ENCODE data around the gene OAS2. TPM values are rescaled to one million over a fixed set of nuclear protein-coding genes. Genes with fewer than 3 reads are reported as not detected.

The OAS2 gene
- total RNA-seq (10 to 100 TPM; 37.9 to 71.4 (median 48.7) TPM), polyA plus RNA-seq (10 to 100 TPM; 21.0 to 32.1 (median 25.6) TPM)
- long read RNA-seq, donor 1, full-length matches to known transcripts: 4 of 10 reads
- long read RNA-seq, donor 1, partial matches to known transcripts: 6 of 10 reads
- long read RNA-seq, donor 1, other reads (novel, unspliced or antisense): 0 of 10 reads
- long read RNA-seq, donor 2, full-length matches to known transcripts: 5 of 5 reads
- long read RNA-seq, donor 2, partial matches to known transcripts: 0 of 5 reads
- long read RNA-seq, donor 2, other reads (novel, unspliced or antisense): 0 of 5 reads

- H3K4me1 ChIP-seq: peaks cover 13 to 66% (median 45%) of the 10 kb centered on the region in 6 donors
- peak within 1 kb of the TSS; percentile 79 to 98 (median 94) for H3K27ac ChIP-seq
- peak within 1 kb of the TSS; percentile 56 to 86 (median 72) for H3K4me3 ChIP-seq
- peak; percentile 91 for DNase-seq
- peaks cover 0 to 2% (median 0%) of the 10 kb centered on the region in 6 donors for H3K36me3 ChIP-seq
- H3K27me3 ChIP-seq (replicated peaks in 1 of 7): no peaks in the 10 kb centered on the region
- peak; percentile 56 to 95 (median 89) for TF ChIP-seq POLR2AphosphoS5 (IDR thresholded peaks at IDR 0.05)
- TF ChIP-seq CTCF (IDR thresholded peaks at IDR 0.05 in 8 of 11, conservative IDR thresholded peaks at IDR 0.05 in 3 of 11): peak in 2 of 11 experiments; percentile 18 to 31
- peak; percentile 31 to 97 (median 86) for TF ChIP-seq POLR2A (IDR thresholded peaks at IDR 0.05)
- intact Hi-C loops (cut with DNase I; ENCODE audit: low total_unique reads): loop anchor here (5.0 kb wide), 1 partner anchor 71 kb away; the partner anchor contains the start of gene OAS1
- H3K9me3 ChIP-seq: peaks cover 0 to 12% (median 5%) of the 10 kb centered on the region in 8 donors
- 1 to 7% (median 3%) methylated on average over 18 to 19 of the region's 19 CpGs for WGBS, 5 donors
Observed at GRCh38 chr12:112978163-112979040, at the start of gene OAS2. TSS of gene OAS2 (plus strand) at chr12:112978519. CDS start at chr12:112978609, 90 bp downstream.

GRCh38 chr12:112928978-112929377, 49.3 kb upstream of the OAS2 start:
- Histone ChIP-seq H3K4me3 (no peak overlapping the region), H3K36me3 (no peaks in the 10 kb centered on the region), H3K27ac (no peak overlapping the region), H3K9me3 (peaks cover 0 to 7% (median 0%) of the 10 kb centered on the region in 8 donors), H3K27me3 (replicated peaks in 1 of 7) (no peaks in the 10 kb centered on the region), H3K4me1 (peaks cover 7 to 26% (median 18%) of the 10 kb centered on the region in 6 donors)
- 71 to 100% (median 92%) methylated on average over 1 of the region's 1 CpG for WGBS, 5 donors
- TF ChIP-seq CTCF (IDR thresholded peaks at IDR 0.05 in 8 of 11, conservative IDR thresholded peaks at IDR 0.05 in 3 of 11) (no peak), POLR2A (IDR thresholded peaks at IDR 0.05) (no peak), POLR2AphosphoS5 (IDR thresholded peaks at IDR 0.05) (no peak)
- no peak for DNase-seq
- intact Hi-C loops (cut with DNase I; ENCODE audit: low total_unique reads): no loop called here

- Histone ChIP-seq H3K27me3 (replicated peaks in 1 of 7) (no peaks in the 10 kb centered on the region), H3K36me3 (no peaks in the 10 kb centered on the region), H3K4me3 (no peak overlapping the region), H3K27ac (no peak overlapping the region), H3K9me3 (peaks cover 0 to 7% (median 0%) of the 10 kb centered on the region in 8 donors), H3K4me1 (peaks cover 7 to 19% (median 14%) of the 10 kb centered on the region in 6 donors)
- TF ChIP-seq CTCF (IDR thresholded peaks at IDR 0.05 in 8 of 11, conservative IDR thresholded peaks at IDR 0.05 in 3 of 11) (no peak), POLR2A (IDR thresholded peaks at IDR 0.05) (no peak), POLR2AphosphoS5 (IDR thresholded peaks at IDR 0.05) (no peak)
- intact Hi-C loops (cut with DNase I; ENCODE audit: low total_unique reads): no loop called here
- DNase-seq: no peak
- 88 to 96% (median 93%) methylated on average over 3 of the region's 3 CpGs for WGBS, 5 donors
Observed at GRCh38 chr12:112929715-112930114, 48.6 kb upstream of the OAS2 start.
